Liver (tissue), 9 donors: ENCODE measurements around the gene DNAJC10. TPM values are rescaled to one million over a fixed set of nuclear protein-coding genes. Genes with fewer than 3 reads are reported as not detected.
"Not testable (repeated sequence)": the region's sequence is repeated elsewhere in the genome, so short reads cannot be mapped to it uniquely, and the experiment has no call there.

Source experiments
- DNase-seq: peaks from one replicate; pipeline ENCODE4 v3.0.0-alpha.2; 2017; ENCODE audit warnings: low spot score
- H3K27ac ChIP-seq, 2 donors: one replicate each; pipeline ENCODE4 v1.7.0; 2013; ENCODE audit warnings: inconsistent platforms in 2 of 2, low read length in 2 of 2, control low read depth in 1 of 2, low read depth in 1 of 2, mild to moderate bottlenecking in 1 of 2
- H3K27me3 ChIP-seq, 4 donors: one replicate each; pipeline versions ENCODE4 v1.6.1 to v1.7.0; 2013; ENCODE audit warnings: low read length in 3 of 4, inconsistent platforms in 1 of 4, mild to moderate bottlenecking in 1 of 4, moderate library complexity in 1 of 4; ENCODE audit not compliant: control insufficient read depth in 4 of 4, insufficient read depth in 4 of 4
- H3K36me3 ChIP-seq, 4 donors: one replicate each; pipeline versions ENCODE4 v1.6.1 to v1.7.0; 2013; ENCODE audit warnings: low read length in 3 of 4, mild to moderate bottlenecking in 3 of 4, low read depth in 1 of 4, moderate library complexity in 1 of 4; ENCODE audit not compliant: control insufficient read depth in 4 of 4, insufficient read depth in 3 of 4
- H3K4me1 ChIP-seq, 4 donors: one replicate each; pipeline versions ENCODE4 v1.6.1 to v1.7.0; 2013; ENCODE audit warnings: low read length in 3 of 4, mild to moderate bottlenecking in 3 of 4, moderate library complexity in 1 of 4; ENCODE audit not compliant: control insufficient read depth in 4 of 4, insufficient read depth in 4 of 4
- H3K4me3 ChIP-seq, 3 donors: one replicate each; pipeline versions ENCODE4 v1.6.1 to v1.7.0; 2013; ENCODE audit warnings: low read length in 3 of 3, control low read depth in 1 of 3, low read depth in 1 of 3, mild to moderate bottlenecking in 1 of 3
- H3K9ac ChIP-seq, 2 donors: one replicate each; pipeline ENCODE4 v1.7.0; 2013; ENCODE audit warnings: low read length in 2 of 2, mild to moderate bottlenecking in 2 of 2, moderate library complexity in 2 of 2, control low read depth in 1 of 2, low read depth in 1 of 2
- H3K9me3 ChIP-seq, 4 donors: one replicate each; pipeline versions ENCODE4 v1.6.1 to v1.7.0; 2013; ENCODE audit warnings: low read length in 3 of 4; ENCODE audit not compliant: control insufficient read depth in 4 of 4
- EGR1 ChIP-seq, 2 donors: IDR thresholded peaks; 2 replicates each; pipeline ENCODE4 v1.6.1; 2016 to 2018; ENCODE audit warnings: antibody characterized with exemption in 2 of 2, low read depth in 2 of 2
- FOXA2 ChIP-seq: IDR thresholded peaks from 2 replicates; pipeline ENCODE4 v1.6.1; 2016; ENCODE audit warnings: antibody characterized with exemption
- GABPA ChIP-seq, 2 donors: IDR thresholded peaks in 1 of 2; conservative IDR thresholded peaks in 1 of 2; 2 replicates each; pipeline ENCODE4 v1.6.1; 2016; ENCODE audit warnings: antibody characterized with exemption in 2 of 2, mild to moderate bottlenecking in 1 of 2, moderate library complexity in 1 of 2
- HNF4A ChIP-seq, 2 donors: conservative IDR thresholded peaks; 2 replicates each; pipeline ENCODE4 v1.6.1; 2016; ENCODE audit warnings: antibody characterized with exemption in 2 of 2, mild to moderate bottlenecking in 2 of 2
- HNF4G ChIP-seq: IDR thresholded peaks from 2 replicates; pipeline ENCODE4 v1.6.1; 2016; ENCODE audit warnings: antibody characterized with exemption
- JUND ChIP-seq, 2 donors: IDR thresholded peaks; 2 replicates each; pipeline ENCODE4 v1.6.1; 2016; ENCODE audit warnings: antibody characterized with exemption in 2 of 2
- NR2F2 ChIP-seq: IDR thresholded peaks from 2 replicates; pipeline ENCODE4 v1.6.1; 2016; ENCODE audit warnings: antibody characterized with exemption
- RXRA ChIP-seq, 2 donors: IDR thresholded peaks; 2 replicates each; pipeline ENCODE4 v1.6.1; 2017 to 2018; ENCODE audit warnings: antibody characterized with exemption in 2 of 2, mild to moderate bottlenecking in 1 of 2
- TAF1 ChIP-seq: conservative IDR thresholded peaks from 2 replicates; pipeline ENCODE4 v1.6.1; 2016; ENCODE audit warnings: antibody characterized with exemption, mild to moderate bottlenecking
- YY1 ChIP-seq: IDR thresholded peaks from 2 replicates; pipeline ENCODE4 v1.6.1; 2016; ENCODE audit warnings: antibody characterized with exemption, mild to moderate bottlenecking
- WGBS: extraction: QIAGEN DNeasy Blood & Tissue Kit; methylation state at CpG from one replicate; pipeline ENCODE4 v1.1.7; 2013; 5-methylcytosine and 5-hydroxymethylcytosine counted together
- polyA plus RNA-seq, 2 donors: library from polyadenylated mRNA; stranded (reverse) in 1 of 2; unstranded in 1 of 2; fragments of 200-250 nt in 1 of 2; fragments of >200 nt in 1 of 2; fragmentation: Nextera tagmentation in 1 of 2; extraction: Ambion mirVana in 1 of 2; gene quantifications; one replicate each; pipeline versions ENCODE4 v1.2.1 to v1.2.3, GENCODE V29; 2013 to 2015
- total RNA-seq, 2 donors: library from RNA; depleted of rRNA; stranded (reverse); fragments of >200 nt; gene quantifications; one replicate each; pipeline ENCODE4 v1.2.3, GENCODE V29; 2014
- TF ChIP-seq, protein P1 (sequence below): fragments of 150-350 bp; IDR thresholded peaks from 2 replicates; pipeline ENCODE4 v1.5.1; 2017; ENCODE audit warnings: improper control_type of control experiment, low read depth, low read length; ENCODE audit not compliant: missing input control
- TF ChIP-seq, protein P2 (sequence below): IDR thresholded peaks from 2 replicates; pipeline ENCODE4 v1.6.1; 2016; ENCODE audit warnings: antibody characterized with exemption
- TF ChIP-seq, protein P3 (sequence below): IDR thresholded peaks from 2 replicates; pipeline ENCODE4 v1.6.1; 2016; ENCODE audit warnings: antibody characterized with exemption
- TF ChIP-seq, protein P4 (sequence below): IDR thresholded peaks from 2 replicates; pipeline ENCODE4 v1.6.1; 2016; ENCODE audit warnings: antibody characterized with exemption
- donor health status: healthy.
- donor health status: healthy.
- donor health status: healthy.
- donor health status: healthy.
- donor health status: healthy.

Gene DNAJC10
- total and polyA plus RNA-seq, 4 donors = 16.3 to 46.4 (median 21.2) TPM

DNA sequence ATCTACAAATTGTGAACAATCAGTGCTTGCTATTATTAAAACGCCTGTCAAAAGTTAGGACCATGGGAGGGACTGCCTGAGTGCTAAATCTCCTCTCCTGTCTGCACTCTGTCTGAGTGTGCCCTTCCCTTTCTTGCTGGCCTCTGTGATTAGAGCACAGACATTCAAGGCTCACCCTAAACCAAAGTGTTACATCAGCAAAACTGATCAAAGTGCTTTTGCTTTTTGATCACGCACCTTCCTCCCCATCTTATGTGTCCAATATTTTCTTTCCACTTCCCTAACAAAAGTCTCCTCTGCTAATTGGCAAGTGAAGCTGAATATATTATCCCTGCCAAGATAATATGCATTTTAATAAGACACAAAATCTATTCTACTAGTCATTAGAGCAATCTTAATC, 30.5 kb upstream of the DNAJC10 start (continued):
- TF ChIP-seq, protein P1, sequence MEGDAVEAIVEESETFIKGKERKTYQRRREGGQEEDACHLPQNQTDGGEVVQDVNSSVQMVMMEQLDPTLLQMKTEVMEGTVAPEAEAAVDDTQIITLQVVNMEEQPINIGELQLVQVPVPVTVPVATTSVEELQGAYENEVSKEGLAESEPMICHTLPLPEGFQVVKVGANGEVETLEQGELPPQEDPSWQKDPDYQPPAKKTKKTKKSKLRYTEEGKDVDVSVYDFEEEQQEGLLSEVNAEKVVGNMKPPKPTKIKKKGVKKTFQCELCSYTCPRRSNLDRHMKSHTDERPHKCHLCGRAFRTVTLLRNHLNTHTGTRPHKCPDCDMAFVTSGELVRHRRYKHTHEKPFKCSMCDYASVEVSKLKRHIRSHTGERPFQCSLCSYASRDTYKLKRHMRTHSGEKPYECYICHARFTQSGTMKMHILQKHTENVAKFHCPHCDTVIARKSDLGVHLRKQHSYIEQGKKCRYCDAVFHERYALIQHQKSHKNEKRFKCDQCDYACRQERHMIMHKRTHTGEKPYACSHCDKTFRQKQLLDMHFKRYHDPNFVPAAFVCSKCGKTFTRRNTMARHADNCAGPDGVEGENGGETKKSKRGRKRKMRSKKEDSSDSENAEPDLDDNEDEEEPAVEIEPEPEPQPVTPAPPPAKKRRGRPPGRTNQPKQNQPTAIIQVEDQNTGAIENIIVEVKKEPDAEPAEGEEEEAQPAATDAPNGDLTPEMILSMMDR = no peak
- no peak for TF ChIP-seq HNF4A (conservative IDR thresholded peaks at IDR 0.05)
- no peak for TF ChIP-seq YY1
- TF ChIP-seq, protein P2, sequence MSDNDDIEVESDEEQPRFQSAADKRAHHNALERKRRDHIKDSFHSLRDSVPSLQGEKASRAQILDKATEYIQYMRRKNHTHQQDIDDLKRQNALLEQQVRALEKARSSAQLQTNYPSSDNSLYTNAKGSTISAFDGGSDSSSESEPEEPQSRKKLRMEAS = no peak
- no peak for TF ChIP-seq NR2F2

DNA sequence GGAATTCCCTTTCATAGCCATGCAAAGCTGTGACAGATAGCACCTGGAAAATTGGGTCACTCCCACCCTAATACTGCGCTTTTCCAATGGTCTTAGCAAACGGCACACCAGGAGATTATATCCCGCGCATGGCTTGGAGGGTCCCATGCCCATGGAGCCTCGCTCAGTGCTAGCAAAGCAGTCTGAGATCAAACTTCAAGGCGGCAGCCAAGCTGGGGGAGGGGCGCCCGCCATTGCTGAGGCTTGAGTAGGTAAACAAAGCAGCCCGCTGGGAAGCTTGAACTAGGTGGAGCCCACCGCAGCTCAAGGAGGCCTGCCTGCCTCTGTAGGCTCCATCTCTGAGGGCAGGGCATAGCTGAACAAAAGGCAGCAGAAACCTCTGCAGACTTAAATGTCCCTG, 29.3 kb upstream of the DNAJC10 start:
- not testable (repeated sequence) for H3K4me1 ChIP-seq, H3K27ac ChIP-seq, H3K27me3 ChIP-seq, H3K9ac ChIP-seq, H3K36me3 ChIP-seq, DNase-seq, H3K9me3 ChIP-seq, H3K4me3 ChIP-seq
- 89% methylated on average over 10 of the region's 10 CpGs for WGBS

DNA sequence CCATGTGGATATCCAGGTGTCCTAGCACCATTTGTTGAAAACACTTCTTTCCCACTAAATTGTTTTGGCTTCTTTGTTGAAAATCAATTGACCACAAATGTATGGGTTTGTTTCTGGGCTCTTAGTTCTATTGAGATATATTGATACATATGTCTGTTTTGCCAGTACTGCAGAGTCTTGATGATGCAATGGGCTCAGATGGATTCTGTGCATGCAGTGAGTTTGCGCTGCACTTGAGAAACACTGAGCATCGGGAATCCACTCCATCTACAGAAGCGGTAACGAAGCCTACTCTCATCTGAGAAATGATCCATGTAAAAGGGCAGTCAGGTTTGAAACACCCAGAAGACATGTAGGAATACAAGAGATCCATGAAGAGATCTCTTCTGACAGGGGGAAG, 21.9 kb upstream of the DNAJC10 start:
- 96% methylated on average over 4 of the region's 4 CpGs for WGBS
- TF ChIP-seq RXRA (IDR thresholded peaks at IDR 0.05) (no peak), TAF1 (no peak), YY1 (no peak), FOXA2 (no peak), HNF4G (no peak), EGR1 (IDR thresholded peaks at IDR 0.05; ENCODE audit: low read depth in 2 of 2) (no peak)
- TF ChIP-seq, protein P2 = no peak
- TF ChIP-seq, protein P3, sequence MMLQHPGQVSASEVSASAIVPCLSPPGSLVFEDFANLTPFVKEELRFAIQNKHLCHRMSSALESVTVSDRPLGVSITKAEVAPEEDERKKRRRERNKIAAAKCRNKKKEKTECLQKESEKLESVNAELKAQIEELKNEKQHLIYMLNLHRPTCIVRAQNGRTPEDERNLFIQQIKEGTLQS = no peak
- DNase-seq = no peak
- no peaks in the 10 kb centered on the region for H3K36me3 ChIP-seq
- no peaks in the 10 kb centered on the region for H3K4me1 ChIP-seq
- H3K4me3 ChIP-seq = no peak overlapping the region
- no peak overlapping the region for H3K27ac ChIP-seq
- no peaks in the 10 kb centered on the region for H3K27me3 ChIP-seq
- no peak overlapping the region for H3K9ac ChIP-seq
- no peaks in the 10 kb centered on the region for H3K9me3 ChIP-seq

DNA sequence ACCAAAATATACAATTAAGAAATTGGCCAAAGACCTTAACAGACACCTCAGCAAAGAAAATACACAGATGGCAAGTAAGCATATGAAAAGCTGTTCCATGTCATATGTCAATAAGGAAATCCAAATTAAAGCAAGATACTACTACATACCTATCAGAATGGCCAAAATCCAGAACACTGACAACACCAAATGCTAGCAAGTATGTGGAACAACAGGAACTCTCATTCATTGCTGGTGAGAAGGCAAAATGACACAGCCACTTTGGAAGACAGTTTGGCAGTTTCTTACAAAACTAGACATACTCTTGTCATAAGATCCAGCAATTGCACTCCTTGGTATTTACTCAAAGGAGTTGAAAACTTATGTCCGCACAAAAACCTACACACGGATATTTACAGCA, 20.3 kb upstream of the DNAJC10 start:
- WGBS = 92% methylated on average over 2 of the region's 2 CpGs
- no peak for TF ChIP-seq FOXA2
- TF ChIP-seq, protein P1 = no peak
- TF ChIP-seq, protein P4, sequence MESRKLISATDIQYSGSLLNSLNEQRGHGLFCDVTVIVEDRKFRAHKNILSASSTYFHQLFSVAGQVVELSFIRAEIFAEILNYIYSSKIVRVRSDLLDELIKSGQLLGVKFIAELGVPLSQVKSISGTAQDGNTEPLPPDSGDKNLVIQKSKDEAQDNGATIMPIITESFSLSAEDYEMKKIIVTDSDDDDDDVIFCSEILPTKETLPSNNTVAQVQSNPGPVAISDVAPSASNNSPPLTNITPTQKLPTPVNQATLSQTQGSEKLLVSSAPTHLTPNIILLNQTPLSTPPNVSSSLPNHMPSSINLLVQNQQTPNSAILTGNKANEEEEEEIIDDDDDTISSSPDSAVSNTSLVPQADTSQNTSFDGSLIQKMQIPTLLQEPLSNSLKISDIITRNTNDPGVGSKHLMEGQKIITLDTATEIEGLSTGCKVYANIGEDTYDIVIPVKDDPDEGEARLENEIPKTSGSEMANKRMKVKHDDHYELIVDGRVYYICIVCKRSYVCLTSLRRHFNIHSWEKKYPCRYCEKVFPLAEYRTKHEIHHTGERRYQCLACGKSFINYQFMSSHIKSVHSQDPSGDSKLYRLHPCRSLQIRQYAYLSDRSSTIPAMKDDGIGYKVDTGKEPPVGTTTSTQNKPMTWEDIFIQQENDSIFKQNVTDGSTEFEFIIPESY = no peak
- TF ChIP-seq GABPA (IDR thresholded peaks at IDR 0.05 in 1 of 2, conservative IDR thresholded peaks at IDR 0.05 in 1 of 2) = no peak
- no peak for TF ChIP-seq NR2F2
- TF ChIP-seq, protein P2 = no peak
- no peak for TF ChIP-seq JUND (IDR thresholded peaks at IDR 0.05)
- TF ChIP-seq, protein P3 = no peak
- no peak for TF ChIP-seq TAF1
- no peaks in the 10 kb centered on the region for H3K4me1 ChIP-seq
- DNase-seq = no peak
- H3K9me3 ChIP-seq = no peaks in the 10 kb centered on the region
- H3K27ac ChIP-seq = no peak overlapping the region
- no peaks in the 10 kb centered on the region for H3K27me3 ChIP-seq
- H3K9ac ChIP-seq = no peak overlapping the region
- H3K4me3 ChIP-seq = no peak overlapping the region
- H3K36me3 ChIP-seq = no peaks in the 10 kb centered on the region
